ENCODE measurements around the gene RAB27A. TPM values are rescaled to one million over a fixed set of nuclear protein-coding genes. Genes with fewer than 3 reads are reported as not detected.

The RAB27A gene
- total and polyA plus RNA-seq, 2 of the 13 experiments (the other 11 are each of a cell fraction or from before 2014, with no cell fraction given), result 3.4 to 8.1 TPM

GRCh38 chr15:55290528-55291057 lies 980 bp upstream of the RAB27A start (continued):
- TF ChIP-seq KIAA2018 (CRISPR knock-in tag; IDR thresholded peaks at IDR 0.05; ENCODE audit: borderline replicate concordance) (no peak), HMGXB4 (CRISPR knock-in tag; IDR thresholded peaks at IDR 0.05; ENCODE audit: borderline replicate concordance in 1 of 2, low read depth in 1 of 2) (0 out of 4 replicates have a peak, but pooled peaks of 1 of the 2 experiments have one; percentile 56), RFX5 (IDR thresholded peaks at IDR 0.05; ENCODE audit: low read depth, low read length) (no peak), DRAP1 (CRISPR knock-in tag; IDR thresholded peaks at IDR 0.05) (no peak), ZC3H13 (CRISPR knock-in tag; IDR thresholded peaks at IDR 0.05) (no peak), ZNF331 (CRISPR knock-in tag; IDR thresholded peaks at IDR 0.05) (peak; percentile 56; the same call in 1 of the 2 replicates), E2F5 (CRISPR knock-in tag; conservative IDR thresholded peaks at IDR 0.05) (no peak), NR2F6 (IDR thresholded peaks at IDR 0.05) (no peak), NR2F6 (CRISPR knock-in tag; IDR thresholded peaks at IDR 0.05) (0 out of 2 replicates have a peak, but pooled peaks have one; percentile 10), MYNN (CRISPR knock-in tag; IDR thresholded peaks at IDR 0.05; ENCODE audit: low read depth) (no peak; the same call in 1 of the 2 replicates), ZNF557 (CRISPR knock-in tag; IDR thresholded peaks at IDR 0.05) (no peak), ZNF550 (CRISPR knock-in tag; IDR thresholded peaks at IDR 0.05; ENCODE audit: borderline replicate concordance) (no peak), SNRNP70 (IDR thresholded peaks at IDR 0.05; ENCODE audit: low read depth, low read length) (no peak), ZNF512B (CRISPR knock-in tag; IDR thresholded peaks at IDR 0.05; ENCODE audit: borderline replicate concordance) (no peak), KLF12 (CRISPR knock-in tag; IDR thresholded peaks at IDR 0.05; ENCODE audit: borderline replicate concordance) (no peak), GTF2F1 (IDR thresholded peaks at IDR 0.05; ENCODE audit: low read length) (no peak)
